ENCODE data around the gene BNC2. TPM values are rescaled to one million over a fixed set of nuclear protein-coding genes. Genes with fewer than 3 reads are reported as not detected.

BNC2 gene
- total RNA-seq, 1 experiment from 2014 or later = 5.7 TPM

DNA sequence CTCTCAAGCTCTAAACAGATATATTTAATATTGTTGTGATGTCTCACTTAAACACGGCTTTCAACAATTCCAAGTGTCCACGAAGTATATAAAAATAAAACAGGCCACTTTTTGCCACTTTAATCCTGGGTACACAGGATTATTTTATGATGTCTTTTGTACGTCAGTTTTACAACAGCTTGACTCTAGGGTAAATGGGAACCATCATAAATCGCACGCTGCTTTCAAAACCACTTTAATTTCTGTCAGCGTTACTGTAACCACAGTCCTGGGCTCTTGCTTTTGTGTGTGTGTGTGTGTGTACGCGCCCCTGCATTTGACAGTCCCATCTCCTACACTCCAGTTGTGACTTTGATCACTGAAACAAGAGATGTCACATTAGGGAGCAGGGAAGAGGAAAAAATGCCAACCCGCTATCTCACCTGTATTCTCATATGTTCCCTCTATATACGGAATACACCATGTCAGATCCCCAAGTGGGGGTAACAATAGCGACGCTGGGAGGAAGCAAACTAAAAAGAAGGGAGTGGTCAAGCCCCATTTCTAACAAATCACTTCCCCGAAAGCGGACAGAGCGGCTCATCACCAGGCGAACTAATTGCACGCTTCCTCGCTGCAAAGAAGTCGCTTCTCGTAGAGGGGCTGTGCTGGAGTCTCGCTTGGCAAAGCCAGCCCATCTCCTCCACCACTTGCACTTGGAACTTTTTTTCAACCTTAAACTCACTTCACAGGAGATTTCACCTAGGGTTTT is 1.2 kb downstream of the BNC2 start:
- ATAC-seq (no peak), DNase-seq (ENCODE audit: low read depth, low spot score) (no peak)
- TF ChIP-seq, protein P1, sequence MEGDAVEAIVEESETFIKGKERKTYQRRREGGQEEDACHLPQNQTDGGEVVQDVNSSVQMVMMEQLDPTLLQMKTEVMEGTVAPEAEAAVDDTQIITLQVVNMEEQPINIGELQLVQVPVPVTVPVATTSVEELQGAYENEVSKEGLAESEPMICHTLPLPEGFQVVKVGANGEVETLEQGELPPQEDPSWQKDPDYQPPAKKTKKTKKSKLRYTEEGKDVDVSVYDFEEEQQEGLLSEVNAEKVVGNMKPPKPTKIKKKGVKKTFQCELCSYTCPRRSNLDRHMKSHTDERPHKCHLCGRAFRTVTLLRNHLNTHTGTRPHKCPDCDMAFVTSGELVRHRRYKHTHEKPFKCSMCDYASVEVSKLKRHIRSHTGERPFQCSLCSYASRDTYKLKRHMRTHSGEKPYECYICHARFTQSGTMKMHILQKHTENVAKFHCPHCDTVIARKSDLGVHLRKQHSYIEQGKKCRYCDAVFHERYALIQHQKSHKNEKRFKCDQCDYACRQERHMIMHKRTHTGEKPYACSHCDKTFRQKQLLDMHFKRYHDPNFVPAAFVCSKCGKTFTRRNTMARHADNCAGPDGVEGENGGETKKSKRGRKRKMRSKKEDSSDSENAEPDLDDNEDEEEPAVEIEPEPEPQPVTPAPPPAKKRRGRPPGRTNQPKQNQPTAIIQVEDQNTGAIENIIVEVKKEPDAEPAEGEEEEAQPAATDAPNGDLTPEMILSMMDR (IDR thresholded peaks at IDR 0.05) = no peak
- TF ChIP-seq SIN3A (IDR thresholded peaks at IDR 0.05; ENCODE audit: borderline replicate concordance, insufficient read depth, low read depth, low read length) (no peak), TCF7L2 (IDR thresholded peaks at IDR 0.05; ENCODE audit: low read depth, low read length) (no peak), POLR2AphosphoS5 (IDR thresholded peaks at IDR 0.05; ENCODE audit: low read depth, low read length) (no peak)
- TF ChIP-seq, protein P2, sequence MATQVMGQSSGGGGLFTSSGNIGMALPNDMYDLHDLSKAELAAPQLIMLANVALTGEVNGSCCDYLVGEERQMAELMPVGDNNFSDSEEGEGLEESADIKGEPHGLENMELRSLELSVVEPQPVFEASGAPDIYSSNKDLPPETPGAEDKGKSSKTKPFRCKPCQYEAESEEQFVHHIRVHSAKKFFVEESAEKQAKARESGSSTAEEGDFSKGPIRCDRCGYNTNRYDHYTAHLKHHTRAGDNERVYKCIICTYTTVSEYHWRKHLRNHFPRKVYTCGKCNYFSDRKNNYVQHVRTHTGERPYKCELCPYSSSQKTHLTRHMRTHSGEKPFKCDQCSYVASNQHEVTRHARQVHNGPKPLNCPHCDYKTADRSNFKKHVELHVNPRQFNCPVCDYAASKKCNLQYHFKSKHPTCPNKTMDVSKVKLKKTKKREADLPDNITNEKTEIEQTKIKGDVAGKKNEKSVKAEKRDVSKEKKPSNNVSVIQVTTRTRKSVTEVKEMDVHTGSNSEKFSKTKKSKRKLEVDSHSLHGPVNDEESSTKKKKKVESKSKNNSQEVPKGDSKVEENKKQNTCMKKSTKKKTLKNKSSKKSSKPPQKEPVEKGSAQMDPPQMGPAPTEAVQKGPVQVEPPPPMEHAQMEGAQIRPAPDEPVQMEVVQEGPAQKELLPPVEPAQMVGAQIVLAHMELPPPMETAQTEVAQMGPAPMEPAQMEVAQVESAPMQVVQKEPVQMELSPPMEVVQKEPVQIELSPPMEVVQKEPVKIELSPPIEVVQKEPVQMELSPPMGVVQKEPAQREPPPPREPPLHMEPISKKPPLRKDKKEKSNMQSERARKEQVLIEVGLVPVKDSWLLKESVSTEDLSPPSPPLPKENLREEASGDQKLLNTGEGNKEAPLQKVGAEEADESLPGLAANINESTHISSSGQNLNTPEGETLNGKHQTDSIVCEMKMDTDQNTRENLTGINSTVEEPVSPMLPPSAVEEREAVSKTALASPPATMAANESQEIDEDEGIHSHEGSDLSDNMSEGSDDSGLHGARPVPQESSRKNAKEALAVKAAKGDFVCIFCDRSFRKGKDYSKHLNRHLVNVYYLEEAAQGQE (IDR thresholded peaks at IDR 0.05; ENCODE audit: insufficient read depth in 1 of 2, low read depth in 2 of 2, low read length in 1 of 2) = no peak
- no TSS peak for BruUV-seq (replicated peaks)
- H3K4me1 ChIP-seq (ENCODE audit: control insufficient read depth, insufficient read depth, low read length) = no peaks in the 10 kb centered on the region
- no peaks in the 10 kb centered on the region for H3K9me3 ChIP-seq (ENCODE audit: control insufficient read depth, insufficient read depth, low read depth, low read length)
- no peaks in the 10 kb centered on the region for H3K36me3 ChIP-seq (ENCODE audit: control insufficient read depth, insufficient read depth, low read length)
- no peak overlapping the region for H3K27ac ChIP-seq (ENCODE audit: low read length)
- in situ Hi-C loops (cut with HindIII; ENCODE audit: low pct_unique_long_range_greater_than_20kb, low sequenced_read_pairs) = no loop called here
- intact Hi-C loops (cut with micrococcal nuclease; ENCODE audit: unreplicated experiment) = no loop called here
- peak overlapping the region in 1 of 2 experiments; percentile 40; a peak in 1 of 4 replicates for H3K4me3 ChIP-seq (ENCODE audit: low read depth in 2 of 2, low read length in 2 of 2)
- H3K27me3 ChIP-seq (ENCODE audit: control insufficient read depth, insufficient read depth, low read length) = no peaks in the 10 kb centered on the region
- POLR2A ChIA-PET = no interaction called here
- CTCF ChIA-PET = no interaction called here

DNA sequence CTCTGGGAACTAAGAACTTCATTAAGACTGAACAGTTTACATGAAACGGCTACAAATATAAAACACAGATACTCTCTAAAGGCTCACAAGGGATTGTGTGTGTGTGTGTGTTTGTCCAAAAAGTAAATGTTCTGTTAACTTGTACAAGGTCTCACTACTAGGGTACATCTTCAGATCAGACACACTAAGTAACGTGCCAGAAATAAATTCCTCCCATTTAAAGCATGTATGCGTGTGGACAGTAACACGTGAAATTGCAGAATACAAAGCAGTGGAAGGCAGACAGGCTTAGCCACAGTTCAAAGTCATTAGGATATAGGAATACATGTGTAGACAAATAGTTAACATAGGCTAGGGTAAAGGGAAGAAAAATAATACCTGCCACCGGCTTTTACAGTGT is 1.8 kb downstream of the BNC2 start:
- in situ Hi-C loops (cut with HindIII; ENCODE audit: low pct_unique_long_range_greater_than_20kb, low sequenced_read_pairs) (no loop called here), intact Hi-C loops (cut with micrococcal nuclease; ENCODE audit: unreplicated experiment) (no loop called here)
- Histone ChIP-seq H3K4me3 (ENCODE audit: low read depth in 2 of 2, low read length in 2 of 2) (no peak overlapping the region; a peak in 1 of 4 replicates), H3K27me3 (ENCODE audit: control insufficient read depth, insufficient read depth, low read length) (no peaks in the 10 kb centered on the region), H3K4me1 (ENCODE audit: control insufficient read depth, insufficient read depth, low read length) (no peaks in the 10 kb centered on the region), H3K9me3 (ENCODE audit: control insufficient read depth, insufficient read depth, low read depth, low read length) (no peaks in the 10 kb centered on the region), H3K27ac (ENCODE audit: low read length) (no peak overlapping the region), H3K36me3 (ENCODE audit: control insufficient read depth, insufficient read depth, low read length) (no peaks in the 10 kb centered on the region)
- ATAC-seq (no peak), DNase-seq (ENCODE audit: low read depth, low spot score) (no peak)
- CTCF ChIA-PET = no interaction called here
- TF ChIP-seq TCF7L2 (IDR thresholded peaks at IDR 0.05; ENCODE audit: low read depth, low read length) (no peak), SIN3A (IDR thresholded peaks at IDR 0.05; ENCODE audit: borderline replicate concordance, insufficient read depth, low read depth, low read length) (no peak), POLR2AphosphoS5 (IDR thresholded peaks at IDR 0.05; ENCODE audit: low read depth, low read length) (no peak)
- TF ChIP-seq, protein P2 (IDR thresholded peaks at IDR 0.05; ENCODE audit: insufficient read depth in 1 of 2, low read depth in 2 of 2, low read length in 1 of 2) = no peak
- TF ChIP-seq, protein P1 (IDR thresholded peaks at IDR 0.05) = no peak
- BruUV-seq (replicated peaks) = no TSS peak
- POLR2A ChIA-PET = no interaction called here

Data from Panc1 (cell line).